ENCODE results near the gene PIP5KL1. TPM values are rescaled to one million over a fixed set of nuclear protein-coding genes. Genes with fewer than 3 reads are reported as not detected.

Gene PIP5KL1
- total and polyA plus RNA-seq, 2 donors (not counting 3 experiments of a cell fraction or from before 2014, with no cell fraction given): 1.5 to 2.9 TPM

DNA sequence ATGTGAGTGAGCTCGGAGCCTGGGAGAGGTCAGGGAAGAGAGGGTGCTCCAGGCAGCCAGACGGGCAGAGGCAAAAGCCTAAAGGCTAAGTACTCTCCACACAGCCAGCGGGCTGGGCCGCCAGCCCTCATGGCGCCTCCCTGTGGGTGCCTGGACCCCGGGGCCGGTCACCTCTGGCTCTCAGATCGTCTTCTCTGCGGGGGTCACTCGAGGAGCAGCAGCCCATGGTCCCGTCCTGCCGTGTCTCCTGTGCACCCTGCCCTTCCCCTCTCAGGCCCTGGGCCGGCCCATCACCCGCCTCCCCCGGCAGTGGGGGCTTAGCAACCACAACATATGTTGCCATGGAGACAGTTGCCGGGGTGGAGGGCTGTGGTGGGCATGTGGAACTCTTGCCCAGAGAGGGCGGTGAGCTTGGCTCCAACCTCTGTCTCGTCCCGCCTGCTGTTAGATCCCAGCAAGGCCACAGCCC is 57.3 kb downstream of the PIP5KL1 start:
- dilution Hi-C loops (cut with MboI; ENCODE audit: extremely low pct_ligation_motif_present, low sequenced_read_pairs): no loop called here
- no TSS peak for BruUV-seq (replicated peaks)

More for the DNA sequence above, 57.3 kb downstream of the PIP5KL1 start:
- Histone ChIP-seq H2AFZ (ENCODE audit: low read depth, low read length) (no peak overlapping the region), H3K9ac (replicated peaks; ENCODE audit: extremely low read depth, insufficient read depth, low read length) (no peak overlapping the region), H4K20me1 (replicated peaks; ENCODE audit: control insufficient read depth, extremely low read depth, insufficient read depth, low read length) (no peaks in the 10 kb centered on the region), H3K9me1 (replicated peaks; ENCODE audit: control insufficient read depth, extremely low read depth, insufficient read depth, low read length) (no peaks in the 10 kb centered on the region), H3K4me3 (replicated peaks in 1 of 3; ENCODE audit: insufficient read depth in 1 of 3, low read depth in 1 of 3, low read length in 3 of 3) (no peak overlapping the region), H3K4me2 (ENCODE audit: insufficient read depth, low read length) (no peak overlapping the region), H3K79me2 (ENCODE audit: control insufficient read depth, insufficient read depth, low read length) (peaks cover 18% of the 10 kb centered on the region), H3K4me1 (ENCODE audit: control insufficient read depth, extremely low read depth, insufficient read depth, low read length) (peaks cover 17% of the 10 kb centered on the region), H3K9me3 (replicated peaks; ENCODE audit: control insufficient read depth, insufficient read depth, low read length) (no peaks in the 10 kb centered on the region), H3K27me3 (ENCODE audit: control insufficient read depth in 2 of 2, insufficient read depth in 2 of 2, low read length in 2 of 2) (no peaks in the 10 kb centered on the region), H3K36me3 (ENCODE audit: control insufficient read depth in 2 of 2, extremely low read depth in 1 of 2, insufficient read depth in 2 of 2, low read length in 2 of 2) (peaks cover 0 to 20% of the 10 kb centered on the region in 2 experiments), H3K27ac (ENCODE audit: insufficient read depth, low read depth, low read length) (no peak overlapping the region)
- no peak for FAIRE-seq
- ChIA-PET CTCF (interaction anchor here (0.6 to 1.2 kb wide), 4 partner anchors 10 to 391 kb away, joined by 3 to 6 read pairs (median 3); no protein-coding TSS in a partner anchor), POLR2A (interaction anchor here (0.6 kb wide), 1 partner anchor 44 kb away, joined by 3 read pairs; the partner anchor contains the start of gene ST6GALNAC4)
- no peak for DNase-seq (ENCODE audit: low read depth, low spot score)
- TF ChIP-seq GATA2 (IDR thresholded peaks at IDR 0.05; ENCODE audit: insufficient read depth, insufficient read length, low read depth, low read length) (no peak), POLR2A (IDR thresholded peaks at IDR 0.05; ENCODE audit: low read depth, low read length) (no peak), JUN (IDR thresholded peaks at IDR 0.05; ENCODE audit: borderline replicate concordance, insufficient read depth, insufficient read length, low read depth) (no peak), FOS (IDR thresholded peaks at IDR 0.05; ENCODE audit: borderline replicate concordance, insufficient read depth, low read length) (no peak), MYC (IDR thresholded peaks at IDR 0.05; ENCODE audit: low read depth, low read length) (no peak), EZH2 (IDR thresholded peaks at IDR 0.05; ENCODE audit: borderline replicate concordance, low read depth, low read length, severe bottlenecking) (no peak), POLR2AphosphoS5 (IDR thresholded peaks at IDR 0.05; ENCODE audit: insufficient read depth, low read depth, low read length) (no peak)
- TF ChIP-seq, protein P1, sequence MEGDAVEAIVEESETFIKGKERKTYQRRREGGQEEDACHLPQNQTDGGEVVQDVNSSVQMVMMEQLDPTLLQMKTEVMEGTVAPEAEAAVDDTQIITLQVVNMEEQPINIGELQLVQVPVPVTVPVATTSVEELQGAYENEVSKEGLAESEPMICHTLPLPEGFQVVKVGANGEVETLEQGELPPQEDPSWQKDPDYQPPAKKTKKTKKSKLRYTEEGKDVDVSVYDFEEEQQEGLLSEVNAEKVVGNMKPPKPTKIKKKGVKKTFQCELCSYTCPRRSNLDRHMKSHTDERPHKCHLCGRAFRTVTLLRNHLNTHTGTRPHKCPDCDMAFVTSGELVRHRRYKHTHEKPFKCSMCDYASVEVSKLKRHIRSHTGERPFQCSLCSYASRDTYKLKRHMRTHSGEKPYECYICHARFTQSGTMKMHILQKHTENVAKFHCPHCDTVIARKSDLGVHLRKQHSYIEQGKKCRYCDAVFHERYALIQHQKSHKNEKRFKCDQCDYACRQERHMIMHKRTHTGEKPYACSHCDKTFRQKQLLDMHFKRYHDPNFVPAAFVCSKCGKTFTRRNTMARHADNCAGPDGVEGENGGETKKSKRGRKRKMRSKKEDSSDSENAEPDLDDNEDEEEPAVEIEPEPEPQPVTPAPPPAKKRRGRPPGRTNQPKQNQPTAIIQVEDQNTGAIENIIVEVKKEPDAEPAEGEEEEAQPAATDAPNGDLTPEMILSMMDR (IDR thresholded peaks at IDR 0.05; ENCODE audit: extremely low read depth in 1 of 2, insufficient read depth in 1 of 2, low read depth in 1 of 2, low read length in 2 of 2): no peak
- TF ChIP-seq, protein P2, sequence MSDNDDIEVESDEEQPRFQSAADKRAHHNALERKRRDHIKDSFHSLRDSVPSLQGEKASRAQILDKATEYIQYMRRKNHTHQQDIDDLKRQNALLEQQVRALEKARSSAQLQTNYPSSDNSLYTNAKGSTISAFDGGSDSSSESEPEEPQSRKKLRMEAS (IDR thresholded peaks at IDR 0.05; ENCODE audit: insufficient read depth, insufficient read length): no peak
- intact Hi-C loops (cut with micrococcal nuclease): no loop called here

All from endothelial cell of umbilical vein (primary cell).